HG02884 (cell line): ENCODE measurements around the gene STOML2.
A peak's percentile ranks its signal among the peaks of the same experiment; 100 is the strongest.
"Not testable (repeated sequence)": the region's sequence is repeated elsewhere in the genome, so short reads cannot be mapped to it uniquely, and the experiment has no call there.

Experiments used
- ATAC-seq: cut with Tn5 transposase; IDR thresholded peaks from one replicate; pipeline ENCODE4 v1.9.1; 2021; ENCODE audit warnings: mild to moderate bottlenecking, moderate library complexity; ENCODE audit not compliant: unreplicated experiment

STOML2 gene

DNA sequence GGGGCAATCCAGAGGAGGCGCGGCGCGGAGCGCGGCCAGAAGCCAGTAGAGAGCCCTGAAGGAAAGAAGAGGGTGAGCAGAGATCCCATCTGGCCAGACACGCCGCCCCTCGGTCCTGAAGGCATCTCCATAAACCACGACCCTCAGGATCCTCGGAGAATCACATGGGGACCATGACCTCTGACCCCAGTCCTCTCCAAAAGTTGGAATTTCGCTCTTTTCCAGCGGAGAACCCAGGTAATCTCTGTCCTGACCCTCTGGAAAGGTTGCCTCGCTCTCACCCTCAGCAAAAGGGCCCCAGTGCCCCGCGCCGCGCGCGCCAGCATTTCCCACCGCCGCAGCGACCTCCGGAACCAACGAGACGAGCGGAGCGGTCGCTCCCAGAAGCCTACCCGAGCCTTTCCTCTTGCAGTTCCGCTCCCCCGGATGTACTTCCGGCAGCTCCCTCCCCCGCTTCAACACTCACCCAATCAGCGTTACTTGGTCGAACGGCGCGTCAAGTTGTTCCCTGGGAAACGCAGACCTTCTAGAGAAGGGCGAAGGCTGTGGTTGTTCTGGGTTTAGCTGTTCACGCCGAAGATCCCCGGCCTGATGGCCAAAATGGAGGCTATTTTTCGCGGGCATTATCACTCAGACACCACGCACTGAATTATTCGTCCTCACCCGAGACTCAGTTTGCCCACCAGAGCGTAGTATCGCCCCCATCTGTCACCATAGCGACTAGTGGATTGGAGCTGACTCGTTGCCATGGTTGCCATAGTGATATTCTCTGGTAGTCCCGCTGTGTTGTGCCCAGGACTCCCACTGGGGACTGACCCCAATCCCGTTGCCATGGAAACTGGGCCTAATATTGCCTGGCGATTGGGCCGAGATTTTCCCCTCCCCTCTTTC, at the start of gene STOML2:
Gene STOML2, minus strand, starts transcription at position 363 of the 891 bp plus-strand sequence. Its CDS starts 37 bp downstream, at position 326.
- ATAC-seq = peak; percentile 97

GRCh38 chr9:35147941-35148563, 45.1 kb upstream of the STOML2 start:
- not testable (repeated sequence) for ATAC-seq

GRCh38 chr9:35142037-35142436, 39.1 kb upstream of the STOML2 start:
- ATAC-seq = no peak

- ATAC-seq = no peak
Observed at GRCh38 chr9:35140093-35140492, 37.2 kb upstream of the STOML2 start.

- no peak for ATAC-seq
Observed at GRCh38 chr9:35136866-35137265, 33.9 kb upstream of the STOML2 start.

GRCh38 chr9:35135988-35136387, 33.1 kb upstream of the STOML2 start:
- ATAC-seq = no peak

GRCh38 chr9:35134920-35135319, 32.0 kb upstream of the STOML2 start:
- ATAC-seq = no peak

- peak; percentile 46 for ATAC-seq
Observed at GRCh38 chr9:35116898-35117551, 14.1 kb upstream of the STOML2 start.

- no peak for ATAC-seq
Observed at GRCh38 chr9:35116539-35116897, 13.6 kb upstream of the STOML2 start.

DNA sequence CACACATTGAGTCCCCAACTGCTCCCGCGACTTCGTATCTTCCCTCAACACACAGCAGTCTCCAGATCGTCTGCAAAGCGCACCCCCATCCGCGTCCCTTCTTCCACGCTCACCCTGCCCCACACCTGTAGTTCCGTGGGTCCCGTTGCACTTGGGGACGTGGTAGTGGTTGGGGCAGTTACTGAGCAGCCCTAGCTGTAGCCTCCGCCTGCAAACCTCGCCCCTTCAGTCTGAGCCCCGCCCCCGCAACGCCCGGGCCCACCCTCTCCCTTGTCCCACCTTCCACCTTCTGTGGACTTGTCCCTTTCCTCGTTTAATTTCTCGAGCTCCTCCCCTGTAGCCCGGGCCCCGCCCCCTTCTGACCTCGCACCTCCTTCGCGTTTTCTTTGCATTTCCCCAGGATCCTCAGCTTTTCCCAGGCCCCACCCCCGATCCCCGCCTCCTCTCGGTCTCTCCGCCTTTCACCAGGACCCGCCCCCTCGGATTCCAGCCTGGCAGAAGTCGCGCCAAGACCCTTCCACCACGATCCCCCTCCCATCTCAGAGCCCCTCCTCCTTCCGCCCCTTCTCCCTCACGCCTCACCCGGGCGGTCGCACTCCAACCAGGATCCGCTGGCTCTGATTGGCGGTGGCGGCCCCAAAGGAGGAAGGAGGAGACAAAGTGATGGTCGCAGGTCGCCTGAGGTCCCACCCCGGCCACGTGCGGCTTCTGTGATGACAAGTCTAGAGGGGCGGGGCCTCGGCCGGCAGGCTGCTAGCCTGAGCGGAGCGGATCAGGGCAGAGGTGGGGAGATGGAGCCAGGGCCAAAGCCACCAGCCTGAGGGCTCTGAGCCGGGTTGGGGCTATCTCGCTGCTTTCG, 13.0 kb upstream of the STOML2 start, which contains the start of gene ATOSB:
Gene ATOSB, minus strand, starts transcription at position 183 of the 859 bp plus-strand sequence. CDS start 7,588 bp downstream, outside the sequence.
- ATAC-seq = peak; percentile 51

GRCh38 chr9:35114840-35115628, 12.1 kb upstream of the STOML2 start:
- ATAC-seq = no peak

- ATAC-seq = peak; percentile 21
Observed at GRCh38 chr9:35114113-35114839, 11.3 kb upstream of the STOML2 start.

DNA sequence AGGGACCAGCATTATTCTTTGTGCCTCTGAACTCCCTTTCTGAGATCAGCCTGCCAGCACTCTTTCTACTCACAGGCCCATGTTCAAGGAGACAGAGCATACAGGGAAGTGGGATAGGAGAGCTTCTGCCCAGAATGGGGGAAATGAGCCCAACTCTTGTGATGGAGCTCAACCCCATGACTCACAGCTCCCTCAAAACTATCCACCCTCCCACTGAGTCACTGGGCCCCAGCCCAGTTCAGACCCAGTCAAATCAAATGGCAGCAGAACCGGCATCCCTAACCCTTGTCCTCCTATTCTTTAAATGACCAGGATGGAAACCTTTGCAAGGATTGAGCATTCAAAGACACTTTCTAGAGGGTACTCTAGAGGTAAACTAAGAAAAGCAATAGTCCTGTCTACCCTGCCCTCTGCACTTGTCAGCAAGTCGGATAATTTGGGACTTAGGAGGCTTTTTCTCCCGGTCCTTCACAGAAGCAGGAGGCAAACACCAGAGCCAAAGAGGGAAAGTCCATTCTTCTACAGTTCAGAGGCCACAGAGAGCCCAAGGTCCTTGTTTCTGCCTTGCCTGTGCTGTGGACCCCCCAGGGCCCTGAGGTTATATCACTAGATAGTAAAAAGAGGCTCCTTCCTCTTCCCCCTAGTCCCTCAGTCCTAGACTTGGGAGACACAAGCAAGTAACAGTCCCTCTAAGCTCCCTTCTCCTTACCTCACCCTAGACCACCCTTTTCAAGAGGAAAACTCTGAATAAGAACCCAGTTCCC, 9.5 kb upstream of the STOML2 start:
- no peak for ATAC-seq

DNA sequence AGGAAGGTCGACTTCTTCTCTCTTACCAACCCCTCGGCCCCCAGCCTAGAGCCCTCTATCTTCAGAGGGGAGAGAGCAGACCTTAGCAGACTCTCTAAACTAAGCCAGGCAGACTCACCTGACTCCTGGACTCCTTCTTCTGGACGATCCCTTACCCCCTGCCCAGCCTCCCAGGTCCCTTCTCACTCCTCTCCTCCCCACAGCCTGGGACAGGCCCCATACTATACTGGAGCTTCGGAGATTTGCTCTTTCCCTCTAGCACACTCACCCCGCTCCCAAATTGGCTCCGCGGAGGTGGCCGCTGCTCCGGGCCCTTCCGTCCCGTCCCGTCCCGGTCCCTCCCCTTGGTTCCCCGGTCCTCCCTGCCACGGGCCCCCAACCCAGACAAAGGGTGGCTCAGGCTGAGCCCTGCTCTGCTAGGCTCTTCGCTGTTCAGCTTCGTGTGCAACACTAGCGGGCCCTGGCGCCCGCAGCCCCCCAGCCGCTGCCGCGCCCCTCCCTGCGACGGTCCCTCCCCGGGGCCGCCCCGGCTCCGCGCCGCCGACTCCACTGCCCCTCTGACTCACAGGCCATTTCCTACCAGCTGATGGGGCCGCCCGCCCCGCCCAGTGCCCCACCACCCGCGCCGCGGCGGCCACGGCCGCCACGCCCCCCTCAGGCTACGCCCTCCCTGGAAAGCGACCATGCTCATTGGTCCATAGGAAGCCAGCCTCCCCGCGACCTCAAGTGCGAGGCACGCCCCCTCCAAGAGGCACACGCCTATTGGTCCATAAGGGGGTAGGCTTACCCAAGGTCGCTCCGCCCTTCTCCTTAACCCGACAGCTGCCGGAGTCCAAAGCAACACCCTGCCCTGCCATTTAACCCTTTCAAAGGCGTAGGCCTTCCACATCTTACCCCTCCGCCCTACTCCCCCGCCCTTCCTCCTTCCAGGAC, 8.3 kb upstream of the STOML2 start:
- ATAC-seq = peak; percentile 63

- ATAC-seq = no peak
Observed at GRCh38 chr9:35110327-35110761, 7.4 kb upstream of the STOML2 start.

GRCh38 chr9:35108946-35109575, 6.1 kb upstream of the STOML2 start:
- no peak for ATAC-seq

DNA sequence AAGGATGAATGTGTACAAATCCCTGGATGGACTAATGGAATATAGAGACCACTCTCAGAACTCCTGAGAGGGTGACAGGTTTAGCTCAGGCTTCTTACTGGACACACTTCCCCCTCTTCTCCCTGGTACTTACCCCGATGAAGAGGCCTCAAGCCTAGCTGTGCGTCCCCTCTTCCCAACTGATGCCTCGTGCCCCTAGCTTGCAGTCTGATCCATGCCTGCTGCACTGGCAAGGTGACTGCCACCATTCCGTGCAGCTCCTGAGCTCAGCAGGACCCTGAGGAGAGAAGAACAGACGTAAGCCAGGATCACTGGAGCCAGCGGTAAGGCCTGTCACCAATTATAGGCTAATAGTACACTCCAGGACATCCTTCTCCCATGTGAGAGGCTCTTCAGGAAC, 5.5 kb upstream of the STOML2 start:
- ATAC-seq = no peak
